Ishikawa (cell line): ENCODE results near the gene SYMPK.
A peak's percentile ranks its signal among the peaks of the same experiment; 100 is the strongest.

Experiments used
- CEBPB ChIP-seq: IDR thresholded peaks from 2 replicates; pipeline ENCODE4 v1.6.1; 2012
- CREB1 ChIP-seq: IDR thresholded peaks from 2 replicates; pipeline ENCODE4 v1.6.1; 2012; ENCODE audit warnings: low read depth
- EGR1 ChIP-seq: IDR thresholded peaks from 2 replicates; pipeline ENCODE4 v1.6.1; 2012
- EP300 ChIP-seq: IDR thresholded peaks from 2 replicates; pipeline ENCODE4 v1.6.1; 2012; ENCODE audit warnings: borderline replicate concordance
- FOXM1 ChIP-seq: IDR thresholded peaks from 2 replicates; pipeline ENCODE4 v1.6.1; 2012; ENCODE audit warnings: low read depth, borderline replicate concordance
- MAX ChIP-seq: IDR thresholded peaks from 2 replicates; pipeline ENCODE4 v1.6.1; 2012
- NFIC ChIP-seq: IDR thresholded peaks from 2 replicates; pipeline ENCODE4 v1.6.1; 2012
- RAD21 ChIP-seq: IDR thresholded peaks from 2 replicates; pipeline ENCODE4 v1.6.1; 2012; ENCODE audit warnings: low read depth
- TAF1 ChIP-seq: IDR thresholded peaks from 2 replicates; pipeline ENCODE4 v1.6.1; 2012; ENCODE audit warnings: low read depth, mild to moderate bottlenecking
- TCF12 ChIP-seq: IDR thresholded peaks from 2 replicates; pipeline ENCODE4 v1.6.1; 2012; ENCODE audit warnings: low read depth
- YY1 ChIP-seq: IDR thresholded peaks from 2 replicates; pipeline ENCODE4 v1.6.1; 2012; ENCODE audit warnings: low read depth
- ZBTB7A ChIP-seq: IDR thresholded peaks from 2 replicates; pipeline ENCODE4 v1.6.1; 2012; ENCODE audit warnings: low read depth
- TF ChIP-seq, protein P1 (sequence below): IDR thresholded peaks from 2 replicates; pipeline ENCODE4 v1.6.1; 2012
- TF ChIP-seq, protein P2 (sequence below): IDR thresholded peaks from 2 replicates; pipeline ENCODE4 v1.6.1; 2012; ENCODE audit warnings: low read depth, mild to moderate bottlenecking

The SYMPK gene

GRCh38 chr19:45767410-45767880, 95.5 kb downstream of the SYMPK start:
- TF ChIP-seq EGR1 (peak; percentile 87), TCF12 (peak; percentile 54; the same call in 1 of the 2 replicates), RAD21 (peak; percentile 9; the same call in 1 of the 2 replicates), EP300 (peak; percentile 44; the same call in 1 of the 2 replicates), MAX (peak; percentile 72)
- TF ChIP-seq, protein P1, sequence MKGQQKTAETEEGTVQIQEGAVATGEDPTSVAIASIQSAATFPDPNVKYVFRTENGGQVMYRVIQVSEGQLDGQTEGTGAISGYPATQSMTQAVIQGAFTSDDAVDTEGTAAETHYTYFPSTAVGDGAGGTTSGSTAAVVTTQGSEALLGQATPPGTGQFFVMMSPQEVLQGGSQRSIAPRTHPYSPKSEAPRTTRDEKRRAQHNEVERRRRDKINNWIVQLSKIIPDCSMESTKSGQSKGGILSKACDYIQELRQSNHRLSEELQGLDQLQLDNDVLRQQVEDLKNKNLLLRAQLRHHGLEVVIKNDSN = no peak

DNA sequence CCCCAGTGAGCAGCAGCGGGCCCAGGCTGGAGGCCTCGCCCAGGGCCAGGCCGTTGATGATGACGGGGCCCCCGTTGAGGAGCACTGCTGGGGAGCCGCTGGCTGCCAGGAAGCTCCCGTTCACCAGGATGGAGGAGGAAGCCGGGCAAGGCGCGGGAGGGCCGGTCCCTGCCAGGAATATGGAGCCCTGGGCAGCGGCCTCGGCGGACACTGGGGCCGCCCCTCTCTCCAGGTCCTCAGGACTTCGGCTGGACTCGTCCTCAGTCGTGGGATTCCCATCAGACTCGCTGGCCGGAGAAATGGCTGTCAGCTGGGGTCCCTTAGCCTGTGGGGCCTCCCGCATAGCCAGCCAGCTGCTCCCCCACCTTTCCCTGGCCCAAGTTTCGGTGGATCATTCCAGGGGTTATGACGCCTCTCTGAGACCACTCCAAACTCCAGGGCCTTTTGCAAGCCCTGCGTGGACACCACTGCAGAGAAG, 96.0 kb downstream of the SYMPK start:
- TF ChIP-seq, protein P1 = no peak

GRCh38 chr19:45766296-45766868, 96.6 kb downstream of the SYMPK start:
- no peak for TF ChIP-seq EGR1
- no peak for TF ChIP-seq ZBTB7A
- TF ChIP-seq NFIC = no peak
- no peak for TF ChIP-seq MAX
- no peak for TF ChIP-seq CREB1
- no peak for TF ChIP-seq CEBPB
- no peak for TF ChIP-seq TAF1

DNA sequence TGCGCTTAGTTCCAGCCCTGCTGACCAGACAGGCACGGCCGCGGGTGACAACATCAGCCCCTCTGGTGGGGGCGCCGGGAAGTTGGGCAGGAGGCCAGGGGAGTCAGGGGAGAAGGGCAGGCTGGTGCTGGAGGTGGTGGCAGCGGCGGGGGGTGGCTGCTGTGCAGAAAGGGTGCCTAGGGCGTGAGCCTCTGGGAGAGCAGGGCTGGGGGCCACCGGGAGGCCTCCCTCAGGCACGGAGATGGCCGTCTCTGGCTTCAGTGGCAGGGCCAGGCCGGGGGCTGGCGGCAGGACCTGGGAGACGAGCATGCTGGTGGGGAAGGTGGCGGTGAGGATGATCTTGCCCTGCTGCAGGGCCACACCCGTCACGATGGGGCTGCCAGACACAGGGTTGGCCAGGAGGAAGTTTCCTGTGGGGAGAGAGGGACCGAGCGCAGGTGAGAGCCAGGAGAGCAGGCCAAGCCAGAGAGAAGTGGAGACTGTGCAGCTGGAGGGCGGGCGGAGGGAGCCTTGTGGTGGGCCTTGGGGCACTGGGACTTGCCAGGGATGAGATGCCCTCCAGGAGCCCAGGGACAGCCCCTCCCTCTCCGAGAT, 97.1 kb downstream of the SYMPK start:
- TF ChIP-seq, protein P2, sequence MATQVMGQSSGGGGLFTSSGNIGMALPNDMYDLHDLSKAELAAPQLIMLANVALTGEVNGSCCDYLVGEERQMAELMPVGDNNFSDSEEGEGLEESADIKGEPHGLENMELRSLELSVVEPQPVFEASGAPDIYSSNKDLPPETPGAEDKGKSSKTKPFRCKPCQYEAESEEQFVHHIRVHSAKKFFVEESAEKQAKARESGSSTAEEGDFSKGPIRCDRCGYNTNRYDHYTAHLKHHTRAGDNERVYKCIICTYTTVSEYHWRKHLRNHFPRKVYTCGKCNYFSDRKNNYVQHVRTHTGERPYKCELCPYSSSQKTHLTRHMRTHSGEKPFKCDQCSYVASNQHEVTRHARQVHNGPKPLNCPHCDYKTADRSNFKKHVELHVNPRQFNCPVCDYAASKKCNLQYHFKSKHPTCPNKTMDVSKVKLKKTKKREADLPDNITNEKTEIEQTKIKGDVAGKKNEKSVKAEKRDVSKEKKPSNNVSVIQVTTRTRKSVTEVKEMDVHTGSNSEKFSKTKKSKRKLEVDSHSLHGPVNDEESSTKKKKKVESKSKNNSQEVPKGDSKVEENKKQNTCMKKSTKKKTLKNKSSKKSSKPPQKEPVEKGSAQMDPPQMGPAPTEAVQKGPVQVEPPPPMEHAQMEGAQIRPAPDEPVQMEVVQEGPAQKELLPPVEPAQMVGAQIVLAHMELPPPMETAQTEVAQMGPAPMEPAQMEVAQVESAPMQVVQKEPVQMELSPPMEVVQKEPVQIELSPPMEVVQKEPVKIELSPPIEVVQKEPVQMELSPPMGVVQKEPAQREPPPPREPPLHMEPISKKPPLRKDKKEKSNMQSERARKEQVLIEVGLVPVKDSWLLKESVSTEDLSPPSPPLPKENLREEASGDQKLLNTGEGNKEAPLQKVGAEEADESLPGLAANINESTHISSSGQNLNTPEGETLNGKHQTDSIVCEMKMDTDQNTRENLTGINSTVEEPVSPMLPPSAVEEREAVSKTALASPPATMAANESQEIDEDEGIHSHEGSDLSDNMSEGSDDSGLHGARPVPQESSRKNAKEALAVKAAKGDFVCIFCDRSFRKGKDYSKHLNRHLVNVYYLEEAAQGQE = no peak
- TF ChIP-seq YY1 = no peak
- no peak for TF ChIP-seq MAX
- TF ChIP-seq FOXM1 = no peak
- TF ChIP-seq NFIC = no peak
- TF ChIP-seq TCF12 = no peak
- TF ChIP-seq EP300 = no peak
- TF ChIP-seq EGR1 = no peak
